GM13977 (cell line): ENCODE results near the gene SLCO2B1.

Experiments
- DNase-seq: peaks from one replicate; pipeline ENCODE4 v3.0.0; 2012; ENCODE audit warnings: low spot score
- in situ Hi-C: fragments of 300-500 bp; cut with MboI; formaldehyde crosslinking; loops from one replicate; pipeline ENCODE4 v1.12.0; 2022; ENCODE audit warnings: low sequenced_read_pairs, low pct_unique_long_range_greater_than_20kb, mixed read lengths, inconsistent platforms; ENCODE audit not compliant: unreplicated experiment
- TF ChIP-seq, protein P1 (sequence below): IDR thresholded peaks from 2 replicates; pipeline ENCODE4 v1.5.1; 2012; ENCODE audit warnings: mild to moderate bottlenecking, control low read depth; ENCODE audit not compliant: insufficient read depth; ENCODE audit errors: extremely low read depth, missing control alignments

SLCO2B1 gene

DNA sequence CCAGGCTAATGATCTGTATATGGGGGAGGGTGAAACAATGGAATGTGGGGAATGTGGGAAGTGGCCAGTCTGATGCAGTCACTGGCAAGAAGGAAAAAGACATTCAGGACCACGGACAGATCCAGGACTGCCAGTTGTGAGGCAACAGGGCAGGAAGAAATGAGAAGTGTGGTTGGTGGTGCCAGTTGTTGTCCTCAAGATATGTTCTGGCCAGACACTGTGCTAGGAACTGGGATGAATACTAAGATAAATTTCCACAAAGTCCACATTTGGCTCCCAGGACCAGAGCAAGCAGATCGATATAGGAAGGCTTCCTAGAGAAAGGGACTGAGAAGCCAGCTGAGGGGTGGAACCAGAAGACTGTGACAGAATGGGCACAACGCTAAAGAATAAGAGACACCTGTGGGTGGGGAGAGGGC is 82.9 kb downstream of the SLCO2B1 start:
- no peak for DNase-seq
- in situ Hi-C loops = loop anchor here (25.0 kb wide), 1 partner anchor 104 kb away; no protein-coding TSS in a partner anchor
- TF ChIP-seq, protein P1, sequence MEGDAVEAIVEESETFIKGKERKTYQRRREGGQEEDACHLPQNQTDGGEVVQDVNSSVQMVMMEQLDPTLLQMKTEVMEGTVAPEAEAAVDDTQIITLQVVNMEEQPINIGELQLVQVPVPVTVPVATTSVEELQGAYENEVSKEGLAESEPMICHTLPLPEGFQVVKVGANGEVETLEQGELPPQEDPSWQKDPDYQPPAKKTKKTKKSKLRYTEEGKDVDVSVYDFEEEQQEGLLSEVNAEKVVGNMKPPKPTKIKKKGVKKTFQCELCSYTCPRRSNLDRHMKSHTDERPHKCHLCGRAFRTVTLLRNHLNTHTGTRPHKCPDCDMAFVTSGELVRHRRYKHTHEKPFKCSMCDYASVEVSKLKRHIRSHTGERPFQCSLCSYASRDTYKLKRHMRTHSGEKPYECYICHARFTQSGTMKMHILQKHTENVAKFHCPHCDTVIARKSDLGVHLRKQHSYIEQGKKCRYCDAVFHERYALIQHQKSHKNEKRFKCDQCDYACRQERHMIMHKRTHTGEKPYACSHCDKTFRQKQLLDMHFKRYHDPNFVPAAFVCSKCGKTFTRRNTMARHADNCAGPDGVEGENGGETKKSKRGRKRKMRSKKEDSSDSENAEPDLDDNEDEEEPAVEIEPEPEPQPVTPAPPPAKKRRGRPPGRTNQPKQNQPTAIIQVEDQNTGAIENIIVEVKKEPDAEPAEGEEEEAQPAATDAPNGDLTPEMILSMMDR = no peak

DNA sequence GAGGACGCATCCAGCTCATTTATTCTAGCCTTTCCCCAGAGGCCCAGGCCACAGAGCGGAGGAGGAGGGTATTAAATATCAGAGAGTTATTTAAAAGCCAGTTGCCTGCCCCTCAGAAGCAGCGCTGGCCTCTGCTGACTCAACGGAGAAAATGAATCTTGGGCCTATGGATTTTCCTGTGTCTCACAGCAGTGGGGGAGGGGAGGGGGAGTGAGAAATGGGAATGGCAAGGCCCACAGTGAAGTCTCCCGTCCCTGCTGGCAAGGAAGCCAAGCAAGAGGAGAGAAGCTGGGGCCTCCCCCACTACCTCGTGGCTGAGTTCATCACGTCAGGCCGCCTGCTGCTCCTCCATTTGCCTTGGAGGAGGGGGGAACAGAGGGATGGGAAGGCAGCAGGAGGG is 85.2 kb downstream of the SLCO2B1 start:
- DNase-seq = no peak
- in situ Hi-C loops = loop anchor here (25.0 kb wide), 1 partner anchor 101 kb away; no protein-coding TSS in a partner anchor
- TF ChIP-seq, protein P1 = no peak

DNA sequence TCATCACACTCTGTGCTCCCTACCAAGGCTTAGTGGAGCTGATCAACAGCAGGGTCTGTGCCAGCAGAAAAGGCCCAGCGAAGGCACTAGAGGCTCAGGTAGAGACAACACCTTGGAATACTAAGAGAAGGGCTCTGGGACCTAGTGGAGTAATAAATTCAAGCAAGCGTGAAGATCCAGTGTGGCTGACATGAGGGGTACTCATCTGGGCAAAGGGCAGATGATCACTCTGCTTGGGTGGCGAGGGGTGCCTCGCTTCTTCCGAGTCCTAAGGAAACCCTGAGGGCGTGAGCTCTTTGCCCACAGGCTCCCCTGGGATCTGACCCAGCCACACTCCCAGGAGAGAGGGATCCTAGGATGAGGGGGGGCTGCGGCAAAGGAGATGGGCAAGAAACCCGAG is 86.1 kb downstream of the SLCO2B1 start:
- in situ Hi-C loops = loop anchor here (25.0 kb wide), 1 partner anchor 100 kb away; no protein-coding TSS in a partner anchor
- TF ChIP-seq, protein P1 = no peak
- DNase-seq = no peak

DNA sequence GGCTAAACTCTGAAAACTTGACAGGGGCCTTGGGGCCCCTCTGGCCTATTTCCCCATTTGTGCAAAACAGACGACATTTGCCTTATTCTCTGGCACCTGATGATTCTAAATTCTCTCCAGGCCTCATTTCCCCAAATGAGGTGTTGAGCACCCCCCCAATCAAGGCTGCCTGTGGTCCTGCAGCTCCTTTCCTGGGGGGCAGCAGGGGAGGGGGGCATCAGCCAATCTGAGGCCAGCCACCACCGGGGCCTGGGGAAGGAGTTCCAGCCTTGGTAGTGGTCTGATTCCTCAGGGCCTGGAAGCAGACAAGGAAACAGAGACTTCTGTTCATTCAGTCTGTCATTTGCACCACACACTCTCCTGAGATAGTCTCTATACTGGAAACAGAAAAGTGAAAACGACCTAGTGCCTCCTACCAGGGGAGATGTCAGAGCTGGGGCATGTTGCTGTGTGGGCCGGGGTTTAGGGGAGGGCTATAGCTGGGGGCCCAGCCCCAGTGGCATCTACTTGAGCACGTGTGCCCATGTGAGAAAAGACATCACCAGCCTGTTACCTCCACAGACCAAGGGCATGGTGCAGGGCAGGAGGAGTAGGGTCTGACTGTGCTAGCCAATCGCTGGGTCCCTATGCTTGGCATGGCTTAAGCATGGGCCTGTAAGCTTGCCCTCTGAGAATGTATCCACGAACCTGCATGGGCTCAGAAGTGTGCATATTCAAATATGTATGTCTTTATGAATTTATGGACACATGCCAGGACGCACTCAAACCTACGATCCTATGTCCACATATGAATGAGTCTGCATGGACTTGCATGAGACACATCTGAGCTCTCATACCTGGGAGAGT is 87.9 kb downstream of the SLCO2B1 start:
- no peak for DNase-seq
- in situ Hi-C loops = loop anchor here (25.0 kb wide), 1 partner anchor 98 kb away; no protein-coding TSS in a partner anchor
- TF ChIP-seq, protein P1 = no peak

DNA sequence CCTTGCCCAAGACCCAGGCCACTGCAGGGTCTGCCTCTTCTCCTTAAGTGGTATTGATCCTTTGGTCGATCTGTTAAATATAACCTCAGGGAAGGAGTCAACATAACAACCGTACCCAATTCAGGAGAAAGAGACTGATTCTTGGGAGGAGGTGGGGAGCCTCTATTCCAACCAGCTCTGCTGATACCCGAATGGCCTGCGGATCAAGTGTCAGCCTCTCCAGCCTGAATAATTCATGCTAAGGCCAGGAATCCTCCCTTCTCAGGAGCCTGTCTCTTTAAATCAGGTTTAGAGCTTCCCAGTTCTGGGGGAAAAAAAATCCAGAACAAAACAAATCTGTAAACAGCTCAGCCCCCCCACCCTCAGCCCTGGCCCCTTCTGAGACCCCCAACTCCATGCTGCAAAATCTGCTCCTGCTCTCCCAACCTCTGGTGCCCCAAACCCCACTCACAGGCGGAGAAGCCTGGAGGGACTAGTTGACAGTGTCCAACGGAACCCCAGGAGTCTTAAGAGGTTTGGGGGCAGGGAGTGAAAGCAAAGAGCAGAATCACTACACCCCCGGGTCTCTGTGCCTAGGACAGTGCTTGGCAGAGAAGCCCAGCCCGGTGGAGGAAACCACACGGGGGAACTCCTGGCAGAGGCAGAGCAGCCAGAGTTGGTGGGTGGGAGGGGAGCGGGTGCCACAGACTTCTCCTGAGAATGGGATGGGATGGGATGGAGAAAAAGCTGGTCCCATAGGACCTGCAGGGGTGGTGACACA is 88.8 kb downstream of the SLCO2B1 start:
- DNase-seq = no peak
- TF ChIP-seq, protein P1 = no peak
- in situ Hi-C loops = loop anchor here (25.0 kb wide), 1 partner anchor 98 kb away; no protein-coding TSS in a partner anchor

DNA sequence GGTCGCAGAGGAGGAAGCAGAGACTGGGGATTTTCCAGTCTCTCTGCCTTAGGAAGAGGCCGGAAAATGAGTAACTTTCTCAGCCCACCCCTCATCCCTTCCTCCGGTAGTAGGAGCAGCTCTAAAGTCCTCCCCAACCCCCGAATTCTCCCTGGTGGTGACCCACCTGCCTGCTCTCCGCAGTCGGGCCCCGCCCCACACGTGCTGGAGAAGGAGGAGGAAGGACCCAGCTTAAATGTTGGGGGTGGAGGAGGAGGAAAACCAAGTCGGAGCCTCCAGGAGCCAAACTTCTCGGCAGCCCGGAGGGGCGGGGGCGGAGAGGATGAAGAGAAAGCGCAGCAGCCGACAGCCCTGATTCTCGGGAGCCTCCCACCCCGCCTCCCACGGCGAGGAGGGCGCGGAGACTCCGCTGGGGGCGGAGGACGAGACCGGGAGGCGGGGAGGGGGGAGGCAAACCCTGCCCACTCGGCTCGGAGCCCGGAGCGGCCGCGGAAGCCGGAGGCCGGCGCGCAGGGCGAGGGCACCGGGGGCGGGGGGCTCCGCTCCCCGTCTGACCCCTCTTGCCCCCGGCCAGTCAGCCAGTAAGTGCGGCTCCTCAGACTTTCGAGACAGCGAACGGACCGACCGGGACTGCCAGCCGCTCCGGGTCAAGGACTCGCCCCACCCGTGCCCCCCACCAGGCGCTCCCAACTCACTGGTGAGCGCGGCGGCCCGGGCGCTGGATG is 89.6 kb downstream of the SLCO2B1 start, which contains the start of gene TPBGL:
Gene TPBGL (plus strand): TSS at position 464 of the 725 bp plus-strand sequence. CDS start 276 bp downstream, outside the sequence.
- TF ChIP-seq, protein P1 = no peak
- in situ Hi-C loops = loop anchor here (25.0 kb wide), 1 partner anchor 97 kb away; no protein-coding TSS in a partner anchor
- peak; percentile 35 for DNase-seq
